GM12892 (cell line): ENCODE results near the gene COCH. TPM values are rescaled to one million over a fixed set of nuclear protein-coding genes. Genes with fewer than 3 reads are reported as not detected.
A peak's percentile ranks its signal among the peaks of the same experiment; 100 is the strongest.

ENCODE experiments used
- DNase-seq: peaks from one replicate; pipeline ENCODE4 v3.0.0; 2011; ENCODE audit not compliant: insufficient read length
- FAIRE-seq: peaks from 2 replicates; lab custom pipeline; 2011; peaks lifted over from hg19 to GRCh38; lab: Jason Lieb, UNC
- POLR2A ChIP-seq: IDR thresholded peaks from 2 replicates; pipeline ENCODE4 v1.6.1; 2011; ENCODE audit warnings: low read depth, low read length, control low read depth
- POLR2AphosphoS5 ChIP-seq: IDR thresholded peaks from 2 replicates; pipeline ENCODE4 v1.6.1; 2011; ENCODE audit warnings: low read depth, low read length, control low read depth
- TAF1 ChIP-seq: IDR thresholded peaks from 2 replicates; pipeline ENCODE4 v1.6.1; 2011; ENCODE audit warnings: low read depth, mild to moderate bottlenecking, control low read depth, low read length, borderline replicate concordance
- polyA plus RNA-seq: library from polyadenylated mRNA; unstranded; fragments of >200 nt; gene quantifications from one replicate; pipeline ENCODE4 v1.2.1, GENCODE V29; 2012; ENCODE audit warnings: missing spikeins, inconsistent platforms; ENCODE audit not compliant: missing spikeins

Gene COCH
- 23.5 TPM for polyA plus RNA-seq

DNA sequence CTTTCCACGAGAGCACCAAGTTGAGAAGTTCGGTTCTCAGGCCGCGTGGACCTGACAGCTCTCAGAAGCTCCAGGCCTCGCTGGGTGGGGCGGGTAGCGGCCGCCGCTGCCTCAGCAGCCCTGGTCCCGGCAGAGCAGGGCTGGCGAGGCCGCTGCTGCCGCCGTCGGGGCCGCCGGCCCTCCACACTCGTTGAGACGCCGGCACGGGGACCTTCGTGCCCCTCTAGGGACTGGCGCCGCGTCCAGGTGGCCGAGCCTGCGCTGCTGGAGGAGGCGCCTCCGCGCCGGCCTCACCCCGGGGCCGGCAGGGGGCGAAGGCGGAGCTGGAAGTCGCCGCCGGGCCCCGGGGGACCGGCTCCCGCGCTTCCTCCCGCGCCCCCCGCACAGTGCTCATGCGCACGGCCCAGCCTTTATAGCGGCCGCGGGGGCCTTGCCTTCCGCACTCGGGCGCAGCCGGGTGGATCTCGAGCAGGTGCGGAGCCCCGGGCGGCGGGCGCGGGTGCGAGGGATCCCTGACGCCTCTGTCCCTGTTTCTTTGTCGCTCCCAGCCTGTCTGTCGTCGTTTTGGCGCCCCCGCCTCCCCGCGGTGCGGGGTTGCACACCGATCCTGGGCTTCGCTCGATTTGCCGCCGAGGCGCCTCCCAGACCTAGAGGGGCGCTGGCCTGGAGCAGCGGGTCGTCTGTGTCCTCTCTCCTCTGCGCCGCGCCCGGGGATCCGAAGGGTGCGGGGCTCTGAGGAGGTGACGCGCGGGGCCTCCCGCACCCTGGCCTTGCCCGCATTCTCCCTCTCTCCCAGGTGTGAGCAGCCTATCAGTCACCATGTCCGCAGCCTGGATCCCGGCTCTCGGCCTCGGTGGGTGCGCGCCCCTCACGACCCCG is at the start of gene COCH:
COCH (plus strand) TSS at position 440 of the 879 bp plus-strand sequence; CDS start at position 820, 380 bp downstream.
- peak; percentile 79 for FAIRE-seq

DNA sequence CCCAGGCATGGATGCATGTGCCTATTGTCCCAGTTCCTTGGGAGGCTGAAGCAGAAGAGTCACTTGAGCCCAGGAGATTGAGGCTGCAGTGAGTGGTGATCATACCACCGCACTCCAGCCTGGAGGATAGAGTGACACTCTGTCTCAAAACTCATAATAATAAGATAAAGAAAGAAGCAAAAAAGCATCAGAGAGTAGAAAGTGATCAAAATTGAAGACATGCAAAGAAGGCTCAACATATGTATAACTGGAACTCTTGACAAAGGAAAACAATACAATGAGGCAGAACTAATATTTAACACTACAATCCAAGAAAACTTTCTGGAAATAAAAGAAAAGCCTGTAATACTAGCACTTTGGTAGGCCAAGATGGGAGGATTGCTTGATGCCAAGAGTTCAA is 48.3 kb upstream of the COCH start:
- no peak for FAIRE-seq
- DNase-seq = no peak
- TF ChIP-seq TAF1 (no peak), POLR2AphosphoS5 (no peak), POLR2A (no peak)

More for the DNA sequence above, at the start of gene COCH:
- TF ChIP-seq POLR2AphosphoS5 = 0 out of 2 replicates have a peak, but pooled peaks have one; percentile 28
- TF ChIP-seq POLR2A = peak; percentile 69; the same call in 1 of the 2 replicates
- peak; percentile 21; the same call in 1 of the 2 replicates for TF ChIP-seq TAF1
- DNase-seq = peak; percentile 66

DNA sequence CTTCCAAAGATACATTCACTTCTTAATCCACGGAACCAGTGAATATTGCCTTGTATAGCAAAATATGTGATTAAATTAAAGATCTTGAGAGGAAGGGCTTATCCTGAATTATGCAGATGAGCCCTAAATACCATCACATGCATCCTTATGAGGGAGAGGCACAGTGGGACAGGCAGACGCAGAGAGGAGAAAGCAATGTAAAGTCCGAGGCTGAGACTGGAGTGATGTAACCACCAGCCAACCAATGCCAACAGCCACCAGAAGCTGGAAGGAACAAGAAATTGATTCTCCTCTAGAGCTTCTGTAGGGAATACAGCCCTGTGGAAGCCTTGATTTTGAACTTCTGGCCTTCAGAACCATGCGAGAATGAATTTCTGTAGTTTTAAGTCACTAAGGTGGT is 44.5 kb upstream of the COCH start:
- no peak for FAIRE-seq
- no peak for DNase-seq
- TF ChIP-seq POLR2A (no peak), POLR2AphosphoS5 (no peak), TAF1 (no peak)

DNA sequence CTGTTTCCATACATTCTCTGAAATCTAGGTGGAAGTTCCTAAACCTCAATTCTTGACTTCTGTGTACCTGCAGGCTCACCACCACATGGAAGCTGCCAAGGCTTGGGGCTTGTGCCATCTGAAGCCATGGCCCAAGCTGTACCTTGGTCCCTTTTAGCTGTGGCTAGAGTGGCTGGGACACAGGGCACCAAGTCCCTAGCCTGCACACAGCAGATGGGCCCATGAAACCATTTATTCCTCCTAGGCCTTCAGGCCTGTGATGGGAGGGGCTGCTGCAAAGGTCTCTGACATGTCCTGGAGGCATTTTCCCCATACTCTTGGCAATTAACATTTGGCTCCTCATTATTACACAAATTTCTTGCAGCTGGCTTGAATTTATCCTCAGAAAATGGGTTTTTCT is 40.0 kb upstream of the COCH start:
- no peak for DNase-seq
- TF ChIP-seq POLR2A (no peak), TAF1 (no peak), POLR2AphosphoS5 (no peak)
- FAIRE-seq = no peak

DNA sequence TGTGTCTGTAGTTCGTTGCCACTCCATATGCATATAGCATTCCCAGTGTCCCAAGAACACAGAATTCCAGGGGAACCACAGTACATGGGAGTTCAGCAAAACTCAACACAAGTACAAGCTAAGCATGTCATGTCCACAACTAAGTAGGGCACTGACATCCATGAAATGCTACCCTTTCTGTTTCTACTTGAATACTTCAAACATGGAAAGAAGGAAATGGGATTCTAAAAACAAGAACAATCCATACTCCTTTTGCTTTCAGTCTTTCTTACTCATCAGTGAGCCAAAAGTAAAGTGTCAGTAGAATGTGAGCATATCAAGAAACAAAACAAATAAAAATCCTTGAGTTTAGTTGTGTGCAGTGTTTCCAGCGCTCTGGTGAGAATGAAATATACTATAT is 36.0 kb upstream of the COCH start:
- TF ChIP-seq TAF1 (no peak), POLR2AphosphoS5 (no peak), POLR2A (no peak)
- no peak for DNase-seq
- no peak for FAIRE-seq

DNA sequence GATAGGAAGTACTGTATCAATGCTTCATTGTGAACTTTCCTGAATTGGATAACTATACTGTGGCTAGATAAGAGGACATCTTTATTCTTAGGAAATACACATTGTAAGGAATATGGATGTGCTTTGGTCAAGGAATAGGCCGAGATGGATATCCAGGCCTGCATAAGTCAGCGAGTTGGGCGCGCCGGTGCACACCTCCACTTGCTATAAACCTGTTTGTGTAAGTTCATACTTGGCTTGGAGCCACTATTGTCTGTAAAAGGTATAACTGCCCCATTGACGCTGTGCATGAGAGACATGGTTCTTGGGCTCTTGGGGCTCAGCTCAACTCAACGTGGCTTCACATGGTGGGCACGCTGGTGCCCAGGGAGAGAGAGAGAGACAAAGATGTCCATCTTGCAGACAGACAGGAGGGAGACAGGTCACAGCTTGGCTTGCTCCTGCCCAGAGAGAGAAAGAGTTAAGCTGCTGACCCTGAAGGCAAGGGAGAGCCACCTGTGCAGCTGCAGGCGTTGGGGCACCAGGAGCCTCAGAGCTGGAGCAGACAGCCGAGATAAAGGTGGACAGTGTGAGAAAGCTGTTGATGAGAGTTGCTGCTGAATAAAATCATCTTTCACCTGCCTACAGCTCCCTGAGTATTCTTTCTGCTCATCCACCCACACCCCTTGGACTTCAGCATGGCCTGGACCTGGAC is 34.1 kb upstream of the COCH start:
- no peak for FAIRE-seq
- TF ChIP-seq POLR2AphosphoS5 (no peak), POLR2A (no peak), TAF1 (no peak)

DNA sequence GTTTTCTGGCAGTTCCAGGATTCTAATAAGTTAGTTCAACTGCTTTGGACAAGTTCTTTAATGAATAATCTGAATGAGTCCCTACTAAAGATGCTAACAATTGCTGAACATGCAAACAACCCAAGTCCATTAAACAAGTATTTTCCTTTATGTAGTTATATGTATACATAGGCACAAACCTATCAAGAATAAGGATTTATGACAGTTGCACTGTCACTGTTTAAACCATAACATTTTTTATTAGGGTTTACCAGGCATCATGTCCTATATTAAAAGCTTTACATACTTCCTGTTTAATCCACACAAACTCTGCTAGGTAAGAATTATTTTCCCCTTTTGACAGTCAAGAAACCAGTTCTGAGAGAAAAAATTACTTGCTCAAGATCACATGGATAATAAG is 31.9 kb upstream of the COCH start:
- TF ChIP-seq TAF1 (no peak), POLR2AphosphoS5 (no peak), POLR2A (no peak)
- FAIRE-seq (no peak), DNase-seq (no peak)

More for the DNA sequence above, 34.1 kb upstream of the COCH start:
- no peak for DNase-seq

DNA sequence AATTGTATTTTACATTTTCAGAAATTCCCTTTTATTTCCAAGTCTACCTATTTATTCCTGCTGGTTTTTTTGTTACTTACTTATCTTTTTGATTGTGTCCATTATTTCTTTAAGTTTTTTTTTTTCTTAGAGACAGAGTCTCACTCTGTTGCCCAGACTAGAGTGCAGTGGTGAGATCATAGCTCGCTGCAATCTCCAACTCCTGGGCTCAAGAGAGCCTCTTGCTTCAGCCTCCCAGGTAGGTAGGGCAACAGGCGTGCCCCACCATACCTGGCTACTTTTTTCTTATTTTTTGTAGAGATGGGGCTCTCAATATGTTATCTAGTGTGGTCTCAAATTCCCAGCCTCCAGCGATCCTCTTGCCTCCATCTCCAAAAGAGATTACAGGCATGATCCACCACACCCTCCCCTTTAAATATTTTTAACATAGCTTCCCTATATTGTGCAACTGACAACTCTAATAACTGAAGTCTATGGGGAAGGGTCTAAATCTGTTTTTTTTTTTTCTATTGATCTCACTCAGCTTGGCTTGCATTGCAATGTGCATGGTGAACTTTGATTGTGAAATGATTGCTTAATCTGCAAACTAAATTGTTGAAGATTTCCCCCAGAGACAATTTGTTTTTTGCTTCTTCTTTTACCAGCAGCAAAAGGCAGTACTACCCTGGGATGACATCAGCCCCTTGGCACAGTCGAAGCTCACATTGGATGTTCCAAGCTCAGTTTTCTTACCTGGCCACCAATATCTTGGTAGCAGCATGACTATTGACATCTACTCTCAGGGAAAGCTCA is 25.7 kb upstream of the COCH start:
- FAIRE-seq = no peak
- no peak for DNase-seq
- TF ChIP-seq TAF1 (no peak), POLR2AphosphoS5 (no peak), POLR2A (no peak)

DNA sequence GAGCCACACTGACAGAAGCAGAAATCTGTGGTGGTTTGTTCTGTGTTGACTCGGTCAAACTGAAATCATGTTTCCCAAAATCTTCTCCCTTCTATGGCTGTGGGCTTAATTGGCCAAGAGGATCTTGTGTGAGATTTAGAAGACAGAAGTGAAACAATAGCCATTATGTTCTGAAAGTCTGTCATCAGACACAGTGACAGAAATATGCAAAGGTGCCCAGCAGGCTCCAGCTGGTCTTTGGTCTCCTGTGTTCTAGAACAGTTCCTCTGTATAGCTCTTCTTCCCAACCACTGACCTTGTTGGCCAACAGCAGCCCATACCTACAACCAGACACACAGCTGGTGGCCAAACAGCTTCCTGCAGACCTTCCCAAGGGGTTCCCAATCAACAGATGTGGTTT is 25.0 kb upstream of the COCH start:
- DNase-seq = no peak
- FAIRE-seq = peak; percentile 92
- no peak for TF ChIP-seq POLR2A
- no peak for TF ChIP-seq TAF1
- TF ChIP-seq POLR2AphosphoS5 = no peak

DNA sequence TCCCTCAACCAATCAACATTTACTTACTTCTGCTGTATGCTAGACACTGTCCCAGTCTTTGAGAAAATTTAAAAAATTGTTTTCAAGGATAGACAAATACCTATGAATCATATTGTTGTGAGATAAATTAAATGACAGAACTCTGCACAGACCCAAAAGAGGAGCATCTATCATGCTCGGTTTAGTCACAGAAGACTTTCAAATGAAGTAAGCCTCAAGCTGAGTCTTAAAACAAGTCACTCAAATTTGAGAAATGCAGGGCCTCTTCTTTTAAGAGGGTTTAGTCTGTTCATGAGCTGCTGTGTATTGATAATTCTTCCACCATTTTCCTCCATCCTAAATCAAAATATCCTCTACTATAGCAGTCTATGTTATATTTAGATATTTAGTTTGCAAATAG is 24.4 kb upstream of the COCH start:
- FAIRE-seq (peak; percentile 21), DNase-seq (no peak)
- TF ChIP-seq TAF1 = no peak
- no peak for TF ChIP-seq POLR2AphosphoS5
- TF ChIP-seq POLR2A = no peak
